Neural crest cell (in vitro differentiated cells): Measurements from ENCODE around the gene CREB3L2. TPM values are rescaled to one million over a fixed set of nuclear protein-coding genes. Genes with fewer than 3 reads are reported as not detected.

Source experiments
- DNase-seq: peaks from one replicate; pipeline ENCODE4 v3.0.0; 2021; ENCODE audit warnings: low read depth, mixed read lengths, low spot score
- H3K27ac Mint-ChIP-seq: one replicate; pipeline ENCODE4 v1.8.0; 2021; ENCODE audit warnings: mild to moderate bottlenecking, mixed read lengths; ENCODE audit not compliant: unreplicated experiment
- H3K27me3 Mint-ChIP-seq: 2 replicates; pipeline ENCODE4 v1.8.0; 2021; ENCODE audit warnings: low read depth, mild to moderate bottlenecking, mixed read lengths
- H3K36me3 Mint-ChIP-seq: 2 replicates; pipeline ENCODE4 v1.8.0; 2021; ENCODE audit warnings: low read depth, mild to moderate bottlenecking, mixed read lengths
- H3K4me1 Mint-ChIP-seq: 2 replicates; pipeline ENCODE4 v1.8.0; 2021; ENCODE audit warnings: mixed read lengths
- H3K4me3 Mint-ChIP-seq: one replicate; pipeline ENCODE4 v1.8.0; 2021; ENCODE audit warnings: mild to moderate bottlenecking, mixed read lengths
- H3K9me3 Mint-ChIP-seq: 2 replicates; pipeline ENCODE4 v1.8.0; 2021; ENCODE audit warnings: mixed read lengths
- CTCF ChIP-seq: fragments of 200-600 bp; sonication (generic); conservative IDR thresholded peaks from 2 replicates; pipeline ENCODE4 v1.5.0; 2021; ENCODE audit warnings: antibody characterized with exemption, mild to moderate bottlenecking
- total RNA-seq: library from RNA; stranded (reverse); gene quantifications from 2 replicates; pipeline ENCODE4 v1.2.1, GENCODE V29; 2021

CREB3L2 gene
- total RNA-seq, 1 donor from 2014 or later = 51.9 TPM

- H3K27me3 Mint-ChIP-seq = no peaks in the 10 kb centered on the region
- peaks cover 27% of the 10 kb centered on the region for H3K36me3 Mint-ChIP-seq
- peaks cover 14% of the 10 kb centered on the region for H3K4me1 Mint-ChIP-seq
- H3K4me3 Mint-ChIP-seq = no peak overlapping the region
- no peak overlapping the region for H3K27ac Mint-ChIP-seq
- peak; percentile 48 for DNase-seq
- peaks cover 6% of the 10 kb centered on the region for H3K9me3 Mint-ChIP-seq
- peak; percentile 93 for TF ChIP-seq CTCF
These were observed 98.3 kb downstream of the CREB3L2 start for GRCh38 chr7:137903382-137904169.

- no peak overlapping the region for H3K27ac Mint-ChIP-seq
- peaks cover 11% of the 10 kb centered on the region for H3K36me3 Mint-ChIP-seq
- no peaks in the 10 kb centered on the region for H3K27me3 Mint-ChIP-seq
- peaks cover 14% of the 10 kb centered on the region for H3K4me1 Mint-ChIP-seq
- TF ChIP-seq CTCF = no peak
- DNase-seq = no peak
- H3K9me3 Mint-ChIP-seq = no peaks in the 10 kb centered on the region
- H3K4me3 Mint-ChIP-seq = no peak overlapping the region
These were observed 101.7 kb downstream of the CREB3L2 start for GRCh38 chr7:137900137-137900536.

- H3K4me1 Mint-ChIP-seq = peaks cover 14% of the 10 kb centered on the region
- peaks cover 13% of the 10 kb centered on the region for H3K36me3 Mint-ChIP-seq
- H3K27me3 Mint-ChIP-seq = no peaks in the 10 kb centered on the region
- peak; percentile 84 for DNase-seq
- no peak overlapping the region for H3K4me3 Mint-ChIP-seq
- no peak overlapping the region for H3K27ac Mint-ChIP-seq
- no peaks in the 10 kb centered on the region for H3K9me3 Mint-ChIP-seq
- TF ChIP-seq CTCF = peak; percentile 91
These were observed 102.8 kb downstream of the CREB3L2 start for GRCh38 chr7:137898839-137899721.

- TF ChIP-seq CTCF = no peak
- Mint-ChIP-seq H3K27ac (no peak overlapping the region), H3K4me1 (peaks cover 9% of the 10 kb centered on the region), H3K4me3 (no peak overlapping the region), H3K27me3 (no peaks in the 10 kb centered on the region), H3K9me3 (no peaks in the 10 kb centered on the region), H3K36me3 (peaks cover 18% of the 10 kb centered on the region)
- DNase-seq = no peak
These were observed 106.3 kb downstream of the CREB3L2 start for GRCh38 chr7:137895301-137896221.

- Mint-ChIP-seq H3K4me3 (no peak overlapping the region), H3K27me3 (no peaks in the 10 kb centered on the region), H3K4me1 (no peaks in the 10 kb centered on the region), H3K36me3 (peaks cover 19% of the 10 kb centered on the region), H3K9me3 (no peaks in the 10 kb centered on the region), H3K27ac (no peak overlapping the region)
- no peak for TF ChIP-seq CTCF
- DNase-seq = no peak
These were observed 108.6 kb downstream of the CREB3L2 start for GRCh38 chr7:137893143-137893742.
